Ishikawa (cell line): ENCODE results near the gene SPTBN5.

Experiments used
- CEBPB ChIP-seq: IDR thresholded peaks from 2 replicates; pipeline ENCODE4 v1.6.1; 2012
- CREB1 ChIP-seq: IDR thresholded peaks from 2 replicates; pipeline ENCODE4 v1.6.1; 2012; ENCODE audit warnings: low read depth
- EGR1 ChIP-seq: IDR thresholded peaks from 2 replicates; pipeline ENCODE4 v1.6.1; 2012
- EP300 ChIP-seq: IDR thresholded peaks from 2 replicates; pipeline ENCODE4 v1.6.1; 2012; ENCODE audit warnings: borderline replicate concordance
- FOXM1 ChIP-seq: IDR thresholded peaks from 2 replicates; pipeline ENCODE4 v1.6.1; 2012; ENCODE audit warnings: low read depth, borderline replicate concordance
- NFIC ChIP-seq: IDR thresholded peaks from 2 replicates; pipeline ENCODE4 v1.6.1; 2012
- RAD21 ChIP-seq: IDR thresholded peaks from 2 replicates; pipeline ENCODE4 v1.6.1; 2012; ENCODE audit warnings: low read depth
- TAF1 ChIP-seq: IDR thresholded peaks from 2 replicates; pipeline ENCODE4 v1.6.1; 2012; ENCODE audit warnings: low read depth, mild to moderate bottlenecking
- TCF12 ChIP-seq: IDR thresholded peaks from 2 replicates; pipeline ENCODE4 v1.6.1; 2012; ENCODE audit warnings: low read depth
- TEAD4 ChIP-seq: IDR thresholded peaks from 2 replicates; pipeline ENCODE4 v1.6.1; 2012
- YY1 ChIP-seq: IDR thresholded peaks from 2 replicates; pipeline ENCODE4 v1.6.1; 2012; ENCODE audit warnings: low read depth
- ZBTB7A ChIP-seq: IDR thresholded peaks from 2 replicates; pipeline ENCODE4 v1.6.1; 2012; ENCODE audit warnings: low read depth
- TF ChIP-seq, protein P1 (sequence below): IDR thresholded peaks from 2 replicates; pipeline ENCODE4 v1.6.1; 2012
- TF ChIP-seq, protein P2 (sequence below): IDR thresholded peaks from 2 replicates; pipeline ENCODE4 v1.6.1; 2012; ENCODE audit warnings: low read depth, mild to moderate bottlenecking
- TF ChIP-seq, protein P3 (sequence below): IDR thresholded peaks from 2 replicates; pipeline ENCODE4 v1.6.1; 2012

The SPTBN5 gene

DNA sequence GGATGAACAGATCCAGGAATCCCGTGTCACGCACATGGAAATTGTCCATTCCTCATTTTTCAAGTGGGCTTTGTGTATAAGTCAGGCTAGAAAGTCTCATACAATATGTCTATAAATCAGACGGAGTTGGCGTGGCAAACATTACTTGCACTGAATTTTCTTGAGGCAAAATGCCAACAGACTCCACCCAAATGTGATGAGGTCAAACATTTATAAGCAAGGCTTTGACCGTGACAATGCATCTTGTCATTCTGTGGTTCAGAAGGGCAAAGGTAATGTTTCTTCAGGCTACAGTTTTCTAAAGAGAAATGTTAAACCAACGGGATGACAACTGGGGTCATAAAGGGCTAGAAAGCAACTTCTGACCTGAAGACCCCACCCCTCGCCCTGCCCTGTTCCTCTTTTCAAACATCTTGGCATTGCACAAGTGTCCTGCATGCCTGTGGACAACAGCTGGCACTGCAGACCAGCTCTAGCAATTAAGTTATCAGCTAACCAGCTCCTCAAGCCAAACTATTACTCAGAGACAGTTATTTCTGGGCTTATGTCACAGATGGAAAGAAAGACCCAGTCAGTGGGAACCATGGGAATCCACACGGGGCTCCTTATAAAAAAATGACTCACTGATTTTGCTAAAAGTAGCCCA is 36.5 kb upstream of the SPTBN5 start:
- TF ChIP-seq CREB1: no peak
- TF ChIP-seq EP300: no peak
- TF ChIP-seq EGR1: no peak
- TF ChIP-seq, protein P1, sequence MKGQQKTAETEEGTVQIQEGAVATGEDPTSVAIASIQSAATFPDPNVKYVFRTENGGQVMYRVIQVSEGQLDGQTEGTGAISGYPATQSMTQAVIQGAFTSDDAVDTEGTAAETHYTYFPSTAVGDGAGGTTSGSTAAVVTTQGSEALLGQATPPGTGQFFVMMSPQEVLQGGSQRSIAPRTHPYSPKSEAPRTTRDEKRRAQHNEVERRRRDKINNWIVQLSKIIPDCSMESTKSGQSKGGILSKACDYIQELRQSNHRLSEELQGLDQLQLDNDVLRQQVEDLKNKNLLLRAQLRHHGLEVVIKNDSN: no peak
- TF ChIP-seq ZBTB7A: no peak
- peak; percentile 17; the same call in 1 of the 2 replicates for TF ChIP-seq RAD21
- TF ChIP-seq, protein P2, sequence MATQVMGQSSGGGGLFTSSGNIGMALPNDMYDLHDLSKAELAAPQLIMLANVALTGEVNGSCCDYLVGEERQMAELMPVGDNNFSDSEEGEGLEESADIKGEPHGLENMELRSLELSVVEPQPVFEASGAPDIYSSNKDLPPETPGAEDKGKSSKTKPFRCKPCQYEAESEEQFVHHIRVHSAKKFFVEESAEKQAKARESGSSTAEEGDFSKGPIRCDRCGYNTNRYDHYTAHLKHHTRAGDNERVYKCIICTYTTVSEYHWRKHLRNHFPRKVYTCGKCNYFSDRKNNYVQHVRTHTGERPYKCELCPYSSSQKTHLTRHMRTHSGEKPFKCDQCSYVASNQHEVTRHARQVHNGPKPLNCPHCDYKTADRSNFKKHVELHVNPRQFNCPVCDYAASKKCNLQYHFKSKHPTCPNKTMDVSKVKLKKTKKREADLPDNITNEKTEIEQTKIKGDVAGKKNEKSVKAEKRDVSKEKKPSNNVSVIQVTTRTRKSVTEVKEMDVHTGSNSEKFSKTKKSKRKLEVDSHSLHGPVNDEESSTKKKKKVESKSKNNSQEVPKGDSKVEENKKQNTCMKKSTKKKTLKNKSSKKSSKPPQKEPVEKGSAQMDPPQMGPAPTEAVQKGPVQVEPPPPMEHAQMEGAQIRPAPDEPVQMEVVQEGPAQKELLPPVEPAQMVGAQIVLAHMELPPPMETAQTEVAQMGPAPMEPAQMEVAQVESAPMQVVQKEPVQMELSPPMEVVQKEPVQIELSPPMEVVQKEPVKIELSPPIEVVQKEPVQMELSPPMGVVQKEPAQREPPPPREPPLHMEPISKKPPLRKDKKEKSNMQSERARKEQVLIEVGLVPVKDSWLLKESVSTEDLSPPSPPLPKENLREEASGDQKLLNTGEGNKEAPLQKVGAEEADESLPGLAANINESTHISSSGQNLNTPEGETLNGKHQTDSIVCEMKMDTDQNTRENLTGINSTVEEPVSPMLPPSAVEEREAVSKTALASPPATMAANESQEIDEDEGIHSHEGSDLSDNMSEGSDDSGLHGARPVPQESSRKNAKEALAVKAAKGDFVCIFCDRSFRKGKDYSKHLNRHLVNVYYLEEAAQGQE: no peak
- TF ChIP-seq, protein P3, sequence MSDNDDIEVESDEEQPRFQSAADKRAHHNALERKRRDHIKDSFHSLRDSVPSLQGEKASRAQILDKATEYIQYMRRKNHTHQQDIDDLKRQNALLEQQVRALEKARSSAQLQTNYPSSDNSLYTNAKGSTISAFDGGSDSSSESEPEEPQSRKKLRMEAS: no peak
- TF ChIP-seq NFIC: peak; percentile 9; the same call in 1 of the 2 replicates
- no peak for TF ChIP-seq FOXM1
- TF ChIP-seq TAF1: no peak
- no peak; the same call in 1 of the 2 replicates for TF ChIP-seq TEAD4
- TF ChIP-seq CEBPB: peak; percentile 68
- no peak for TF ChIP-seq YY1
- TF ChIP-seq TCF12: peak; percentile 38; the same call in 1 of the 2 replicates

DNA sequence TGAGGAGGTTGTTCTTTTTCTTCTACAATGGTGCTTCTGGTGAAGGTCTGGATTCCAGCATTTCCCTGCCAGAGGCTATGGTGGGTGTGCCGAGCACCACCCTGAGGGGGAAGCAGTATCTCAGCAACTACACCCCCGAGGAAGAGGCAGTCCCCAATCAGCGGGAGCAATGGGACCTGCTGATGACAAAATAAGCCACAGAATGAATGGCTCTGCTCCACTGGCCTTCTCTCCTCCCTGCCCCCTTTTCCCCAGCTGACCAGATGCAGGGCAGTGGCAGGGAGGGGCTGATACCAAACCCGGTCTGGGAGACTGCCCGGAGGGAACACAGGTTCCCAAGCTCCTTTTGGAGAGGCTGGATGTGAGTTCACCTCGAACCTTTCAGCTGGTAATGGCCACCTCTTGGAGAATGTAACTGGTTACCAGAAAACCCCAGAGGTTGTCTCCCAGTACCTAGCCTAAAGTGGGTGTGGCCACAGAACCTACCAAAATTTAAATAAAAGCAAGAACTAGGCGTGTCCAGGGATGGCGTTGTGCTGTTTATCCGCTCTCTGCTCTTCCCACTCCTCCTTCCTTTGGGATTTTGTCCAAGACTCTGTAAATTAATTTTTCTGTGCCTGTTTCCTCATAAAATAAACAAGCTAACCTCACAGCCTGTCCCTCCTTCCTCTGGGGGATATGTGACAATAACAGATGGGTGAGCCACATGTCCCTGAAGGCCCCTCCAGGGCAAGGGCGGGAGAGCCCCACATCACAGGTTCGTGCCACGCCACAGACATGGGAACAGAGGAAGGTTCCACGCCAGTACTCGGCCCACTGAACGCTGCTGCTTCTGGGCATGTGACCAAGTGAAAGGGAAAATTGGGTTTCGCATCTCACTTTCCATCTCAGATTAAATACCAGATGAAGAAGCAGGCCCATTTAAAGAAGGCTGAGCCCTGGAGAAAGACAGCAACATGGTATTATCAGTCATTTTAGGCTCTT is 35.1 kb upstream of the SPTBN5 start:
- TF ChIP-seq, protein P2: no peak
- TF ChIP-seq, protein P3: no peak
- TF ChIP-seq YY1 (no peak), FOXM1 (no peak), EP300 (no peak), TAF1 (no peak), TEAD4 (no peak), CREB1 (no peak), RAD21 (no peak), CEBPB (no peak), NFIC (no peak)
- TF ChIP-seq, protein P1: no peak

DNA sequence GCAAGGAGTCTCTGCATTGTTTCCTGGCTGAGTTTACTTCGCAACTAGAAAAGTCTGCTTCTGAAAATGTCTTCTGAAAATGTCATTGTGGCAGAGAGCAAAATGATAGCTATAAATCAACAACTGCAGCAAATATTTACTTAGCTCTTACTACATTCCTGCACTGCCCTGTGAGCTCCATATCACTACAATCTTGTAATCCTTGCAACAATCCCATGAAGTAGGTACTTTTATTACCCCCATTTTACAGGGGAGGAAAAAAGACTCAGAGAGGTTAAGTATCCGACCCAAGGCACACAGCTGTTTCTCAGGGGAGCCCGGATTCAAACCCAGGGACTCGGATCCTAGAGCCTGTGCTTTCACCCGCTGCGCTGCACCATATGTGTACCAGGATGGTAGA is 34.2 kb upstream of the SPTBN5 start:
- TF ChIP-seq NFIC (no peak), CEBPB (no peak), FOXM1 (no peak), EGR1 (no peak), ZBTB7A (no peak), TEAD4 (no peak), CREB1 (no peak), TCF12 (no peak), RAD21 (no peak), YY1 (no peak)
- TF ChIP-seq, protein P2: no peak
